Measurements from ENCODE around the gene RPEL1.
"Not testable (repeated sequence)": the region's sequence is repeated elsewhere in the genome, so short reads cannot be mapped to it uniquely, and the experiment has no call there.

- TF ChIP-seq CTCF, POLR2A (IDR thresholded peaks at IDR 0.05): not testable (repeated sequence)
These were observed 29.3 kb upstream of the RPEL1 start for GRCh38 chr10:103216362-103216761.
